OCI-LY1 (cell line): ENCODE measurements around the gene DCTN2.

ENCODE experiments used
- CTCF ChIP-seq: fragments of 200-600 bp; sonication (generic), shearing (Covaris generic); IDR thresholded peaks from 2 replicates; pipeline ENCODE4 v1.5.1; 2017; ENCODE audit warnings: mild to moderate bottlenecking, antibody characterized with exemption, low read length, moderate library complexity, mixed read lengths
- EZH2 ChIP-seq: fragments of 200-600 bp; sonication (generic), shearing (Covaris generic); IDR thresholded peaks from 2 replicates; pipeline ENCODE4 v1.8.0; 2017; ENCODE audit warnings: borderline replicate concordance, mixed run types, mild to moderate bottlenecking, antibody characterized with exemption, low read length, moderate library complexity, mixed read lengths

- TF ChIP-seq CTCF (no peak), EZH2 (no peak)
These were observed 11.0 kb downstream of the DCTN2 start for GRCh38 chr12:57535764-57536596.
